ENCODE data around the gene RAB6D.
"Not testable (repeated sequence)": the region's sequence is repeated elsewhere in the genome, so short reads cannot be mapped to it uniquely, and the experiment has no call there.

- TF ChIP-seq CTCF (IDR thresholded peaks at IDR 0.05; ENCODE audit: poor library complexity); EZH2 (IDR thresholded peaks at IDR 0.05; ENCODE audit: borderline replicate concordance): not testable (repeated sequence)
Observed at GRCh38 chr2:131311001-131311400, 53.0 kb downstream of the RAB6D start.
